DND-41 (cell line): ENCODE measurements around the gene TMEM44.

Source experiments
- ATAC-seq: fragments of 200-7000 bp; cut with Tn5 transposase; 3 replicates; pipeline ENCODE4 v1.9.1; 2021; ENCODE audit warnings: low read depth; ENCODE audit not compliant: insufficient read depth
- DNase-seq: peaks from one replicate; pipeline ENCODE4 v3.0.0-alpha.2; 2020
- H2AFZ ChIP-seq: 2 replicates; pipeline ENCODE4 v1.6.0; 2012; ENCODE audit warnings: low read depth, low read length
- H3K27ac ChIP-seq: 2 replicates; pipeline ENCODE4 v1.5.1; 2012; ENCODE audit warnings: low read length, inconsistent platforms
- H3K27me3 ChIP-seq: fragments of 200-600 bp; sonication (generic); 2 replicates; pipeline ENCODE4 v1.6.0; 2012; ENCODE audit warnings: low read length, mild to moderate bottlenecking, inconsistent platforms; ENCODE audit not compliant: insufficient read depth, poor library complexity
- H3K36me3 ChIP-seq: 2 replicates; pipeline ENCODE4 v1.5.1; 2012; ENCODE audit warnings: low read length, inconsistent platforms; ENCODE audit not compliant: insufficient read depth
- H3K4me1 ChIP-seq: 2 replicates; pipeline ENCODE4 v1.5.1; 2012; ENCODE audit warnings: mild to moderate bottlenecking, low read length; ENCODE audit not compliant: insufficient read depth
- H3K4me2 ChIP-seq: 2 replicates; pipeline ENCODE4 v1.6.0; 2012; ENCODE audit warnings: mild to moderate bottlenecking, moderate library complexity, low read length, inconsistent platforms; ENCODE audit not compliant: insufficient read depth
- H3K4me3 ChIP-seq, 2 experiments: fragments of 200-600 bp in 1 of 2; shearing (Covaris generic) in 1 of 2; 2 replicates each; pipeline ENCODE4 v1.5.1; 2012 to 2016; ENCODE audit warnings: inconsistent platforms in 2 of 2, low read length in 2 of 2, mild to moderate bottlenecking in 2 of 2, low read depth in 1 of 2, moderate library complexity in 1 of 2
- H3K79me2 ChIP-seq: 2 replicates; pipeline ENCODE4 v1.6.0; 2012; ENCODE audit warnings: low read length, inconsistent platforms; ENCODE audit not compliant: insufficient read depth
- H3K9ac ChIP-seq: 2 replicates; pipeline ENCODE4 v1.6.0; 2012; ENCODE audit warnings: low read depth, mild to moderate bottlenecking, inconsistent platforms, low read length, moderate library complexity
- H3K9me3 ChIP-seq: 2 replicates; pipeline ENCODE4 v1.5.1; 2012; ENCODE audit warnings: low read length, moderate library complexity, mild to moderate bottlenecking, inconsistent platforms; ENCODE audit not compliant: insufficient read depth, severe bottlenecking
- H4K20me1 ChIP-seq: 2 replicates; pipeline ENCODE4 v1.6.0; 2012; ENCODE audit warnings: low read length; ENCODE audit not compliant: insufficient read depth
- EZH2 ChIP-seq: IDR thresholded peaks from 3 replicates; pipeline ENCODE4 v1.6.1; 2012; ENCODE audit warnings: borderline replicate concordance, low read depth, mild to moderate bottlenecking, moderate library complexity, low read length, inconsistent platforms; ENCODE audit not compliant: severe bottlenecking
- TF ChIP-seq, protein P1 (sequence below): IDR thresholded peaks from 2 replicates; pipeline ENCODE4 v1.5.1; 2012; ENCODE audit warnings: borderline replicate concordance, low read length, moderate library complexity, mild to moderate bottlenecking; ENCODE audit not compliant: poor library complexity, severe bottlenecking; ENCODE audit errors: extremely low read depth

Gene TMEM44

DNA sequence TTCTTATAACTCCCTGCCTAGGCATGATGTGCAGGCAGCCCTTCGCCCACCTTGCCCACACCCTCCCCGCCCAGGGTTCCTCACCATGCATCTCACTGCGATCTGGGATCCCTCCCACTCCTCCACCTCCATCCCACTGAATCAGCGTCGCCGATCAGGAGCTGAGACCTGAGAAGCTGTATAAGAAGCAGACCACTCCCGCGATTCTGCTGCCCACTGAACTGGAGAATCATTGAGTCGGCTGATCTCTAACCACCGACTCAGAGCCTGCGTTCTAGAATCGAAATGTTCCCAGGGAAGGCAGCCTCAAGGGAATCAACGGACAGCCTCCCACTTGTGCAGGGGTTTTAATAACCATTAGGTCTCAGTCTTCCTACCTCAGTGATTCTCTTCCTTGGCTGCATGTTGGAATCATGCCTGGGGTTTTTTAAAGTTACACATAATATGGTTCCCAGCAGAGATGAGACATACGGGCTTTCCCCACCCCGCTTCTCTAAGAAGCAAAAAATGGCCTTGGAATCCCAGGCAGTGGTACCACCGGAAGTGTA, 60.2 kb downstream of the TMEM44 start:
- peaks cover 12% of the 10 kb centered on the region for H3K27me3 ChIP-seq
- no peaks in the 10 kb centered on the region for H3K9me3 ChIP-seq
- no peaks in the 10 kb centered on the region for H3K79me2 ChIP-seq
- H3K4me2 ChIP-seq = no peak overlapping the region
- H4K20me1 ChIP-seq = no peaks in the 10 kb centered on the region
- DNase-seq (no peak), ATAC-seq (no peak)
- no peak overlapping the region for H3K27ac ChIP-seq
- no peak overlapping the region for H3K9ac ChIP-seq
- H3K36me3 ChIP-seq = no peaks in the 10 kb centered on the region
- H3K4me1 ChIP-seq = no peaks in the 10 kb centered on the region
- TF ChIP-seq, protein P1, sequence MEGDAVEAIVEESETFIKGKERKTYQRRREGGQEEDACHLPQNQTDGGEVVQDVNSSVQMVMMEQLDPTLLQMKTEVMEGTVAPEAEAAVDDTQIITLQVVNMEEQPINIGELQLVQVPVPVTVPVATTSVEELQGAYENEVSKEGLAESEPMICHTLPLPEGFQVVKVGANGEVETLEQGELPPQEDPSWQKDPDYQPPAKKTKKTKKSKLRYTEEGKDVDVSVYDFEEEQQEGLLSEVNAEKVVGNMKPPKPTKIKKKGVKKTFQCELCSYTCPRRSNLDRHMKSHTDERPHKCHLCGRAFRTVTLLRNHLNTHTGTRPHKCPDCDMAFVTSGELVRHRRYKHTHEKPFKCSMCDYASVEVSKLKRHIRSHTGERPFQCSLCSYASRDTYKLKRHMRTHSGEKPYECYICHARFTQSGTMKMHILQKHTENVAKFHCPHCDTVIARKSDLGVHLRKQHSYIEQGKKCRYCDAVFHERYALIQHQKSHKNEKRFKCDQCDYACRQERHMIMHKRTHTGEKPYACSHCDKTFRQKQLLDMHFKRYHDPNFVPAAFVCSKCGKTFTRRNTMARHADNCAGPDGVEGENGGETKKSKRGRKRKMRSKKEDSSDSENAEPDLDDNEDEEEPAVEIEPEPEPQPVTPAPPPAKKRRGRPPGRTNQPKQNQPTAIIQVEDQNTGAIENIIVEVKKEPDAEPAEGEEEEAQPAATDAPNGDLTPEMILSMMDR = no peak
- TF ChIP-seq EZH2 = no peak
- no peak overlapping the region for H3K4me3 ChIP-seq
- no peak overlapping the region for H2AFZ ChIP-seq

DNA sequence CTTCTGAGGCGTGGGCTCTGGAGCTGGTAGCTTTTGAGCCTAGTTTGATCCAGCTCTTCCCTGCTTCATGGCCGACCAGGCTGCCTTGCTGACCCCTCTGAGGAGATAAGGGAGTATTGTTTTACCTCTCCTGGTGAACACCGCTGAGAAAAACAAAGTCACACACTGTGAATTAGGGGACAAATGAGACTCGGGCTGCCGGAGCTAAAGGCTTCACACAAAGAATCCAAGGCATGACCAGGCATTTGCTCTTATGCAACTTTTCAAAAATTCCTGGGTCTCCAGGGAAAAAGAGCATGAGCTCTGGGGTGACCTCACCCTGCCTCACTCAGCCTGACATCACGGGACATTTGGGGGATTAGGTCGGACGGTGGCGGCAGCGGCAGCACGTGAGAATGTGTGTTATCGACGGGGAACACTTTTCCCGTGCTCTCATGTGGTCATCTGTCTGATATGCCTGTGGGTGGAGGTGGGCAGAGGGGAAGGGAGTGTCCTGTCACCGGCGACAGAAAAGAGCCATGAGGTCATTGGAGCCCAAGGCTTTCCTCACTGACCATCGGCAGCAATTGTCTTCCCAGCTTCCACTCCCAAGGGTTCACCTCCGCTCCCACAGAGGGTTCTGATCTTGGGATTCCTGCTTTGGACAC, 61.0 kb downstream of the TMEM44 start:
- no peak for ATAC-seq
- TF ChIP-seq, protein P1 = no peak
- no peak for TF ChIP-seq EZH2
- no peak overlapping the region for H3K9ac ChIP-seq
- no peak overlapping the region for H3K27ac ChIP-seq
- no peaks in the 10 kb centered on the region for H3K79me2 ChIP-seq
- no peaks in the 10 kb centered on the region for H3K4me1 ChIP-seq
- H2AFZ ChIP-seq = no peak overlapping the region
- H3K4me2 ChIP-seq = no peak overlapping the region
- no peaks in the 10 kb centered on the region for H3K36me3 ChIP-seq
- H3K27me3 ChIP-seq = peaks cover 12% of the 10 kb centered on the region
- no peaks in the 10 kb centered on the region for H4K20me1 ChIP-seq
- no peaks in the 10 kb centered on the region for H3K9me3 ChIP-seq
- no peak for DNase-seq
- no peak overlapping the region for H3K4me3 ChIP-seq

DNA sequence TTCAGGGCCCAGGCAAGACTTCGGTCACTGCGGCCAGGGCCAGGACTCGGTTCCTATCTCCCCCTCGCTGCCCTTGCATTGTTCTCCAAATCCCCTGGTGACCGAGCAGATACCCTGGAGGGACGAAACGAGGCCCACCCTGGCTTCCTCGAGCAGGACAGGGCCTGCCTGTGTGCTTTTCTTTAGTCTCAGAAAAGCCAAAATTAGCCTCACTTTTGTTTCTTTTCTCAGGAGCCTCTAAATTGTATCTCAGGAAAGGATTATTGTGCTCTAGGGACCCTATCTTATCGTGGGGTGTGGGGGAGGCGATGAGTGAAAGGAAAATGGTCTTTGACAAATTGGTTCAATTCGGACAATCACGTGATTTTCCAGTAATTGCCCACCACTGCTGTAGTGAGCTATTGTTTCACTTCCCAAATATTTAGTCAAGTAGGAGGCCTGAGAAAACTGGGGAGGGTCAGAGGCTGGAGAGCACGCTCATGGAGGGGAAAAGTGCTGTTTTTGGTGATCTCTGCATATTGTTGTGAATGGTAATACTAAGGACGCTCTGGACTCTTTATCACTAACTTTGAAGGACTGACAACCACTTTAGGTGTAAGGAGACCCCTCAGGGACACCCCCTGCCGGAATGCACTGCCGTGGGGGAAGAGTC, 61.6 kb downstream of the TMEM44 start:
- Histone ChIP-seq H3K79me2 (no peaks in the 10 kb centered on the region), H3K9me3 (no peaks in the 10 kb centered on the region), H2AFZ (no peak overlapping the region), H3K36me3 (no peaks in the 10 kb centered on the region), H3K27me3 (peaks cover 12% of the 10 kb centered on the region), H3K27ac (no peak overlapping the region), H3K9ac (no peak overlapping the region), H3K4me1 (no peaks in the 10 kb centered on the region), H4K20me1 (no peaks in the 10 kb centered on the region), H3K4me3 (no peak overlapping the region), H3K4me2 (no peak overlapping the region)
- no peak for DNase-seq
- no peak for TF ChIP-seq EZH2
- TF ChIP-seq, protein P1 = no peak
- no peak for ATAC-seq
